GM12878 (cell line): ENCODE data around the gene TRDN. TPM values are rescaled to one million over a fixed set of nuclear protein-coding genes. Genes with fewer than 3 reads are reported as not detected.
"Not testable (repeated sequence)": the region's sequence is repeated elsewhere in the genome, so short reads cannot be mapped to it uniquely, and the experiment has no call there.

ENCODE experiments used
- ATAC-seq: fragments of 200-7000 bp; cut with Tn5 transposase; 3 replicates; pipeline ENCODE4 v1.9.1; 2020; ENCODE audit warnings: mild to moderate bottlenecking, moderate library complexity
- BruUV-seq: library from RNA; stranded (reverse); fragments of 400-500 nt; replicated peaks from 2 replicates; lab custom pipeline; 2021; lab: Mats Ljungman, UMichigan
- CTCF ChIA-PET: fragments of 300-600 bp; sonication (Branson Sonifier 250); formaldehyde crosslinking; extraction: SDS; loops from one replicate; lab custom pipeline; 2021; ENCODE audit warnings: inconsistent platforms; lab: Yijun Ruan, JAX
- POLR2A ChIA-PET: fragments of 350-600 bp; formaldehyde crosslinking; extraction: SDS; loops from one replicate; lab custom pipeline; 2021; ENCODE audit warnings: inconsistent platforms; lab: Charles Lee
- RAD21 ChIA-PET: fragments of 300-600 bp; sonication (Branson Sonifier 250); formaldehyde crosslinking; loops from one replicate; lab custom pipeline; 2023; ENCODE audit warnings: antibody characterized with exemption; ENCODE audit not compliant: unreplicated experiment; lab: Charles Lee
- SMC1A ChIA-PET: fragments of 300-600 bp; sonication (Branson Sonifier 250); formaldehyde crosslinking; loops from one replicate; lab custom pipeline; 2023; ENCODE audit not compliant: unreplicated experiment, uncharacterized antibody; lab: Charles Lee
- DNase-seq: peaks from one replicate; pipeline ENCODE4 v3.0.0-alpha.2; 2011; ENCODE audit warnings: low read depth, low spot score
- FAIRE-seq: peaks from 3 replicates; lab custom pipeline; 2011; peaks lifted over from hg19 to GRCh38; lab: Jason Lieb, UNC
- H2AFZ ChIP-seq: 2 replicates; pipeline ENCODE4 v1.6.0; 2011; ENCODE audit warnings: low read depth, low read length, control low read depth; ENCODE audit not compliant: control insufficient read depth
- H3K27ac ChIP-seq: 2 replicates; pipeline ENCODE4 v1.5.1; 2011; ENCODE audit warnings: control low read depth; ENCODE audit not compliant: control insufficient read depth, insufficient read depth
- H3K27me3 ChIP-seq, 2 experiments: replicated peaks in 1 of 2; 2 replicates each; pipeline versions ENCODE4 v1.6.0 to v1.6.1; 2011; ENCODE audit warnings: low read length in 1 of 2; ENCODE audit not compliant: control insufficient read depth in 2 of 2, insufficient read depth in 2 of 2
- H3K36me3 ChIP-seq, 2 experiments: 2 replicates each; pipeline ENCODE4 v1.5.1; 2011; ENCODE audit warnings: low read length in 1 of 2; ENCODE audit not compliant: control insufficient read depth in 2 of 2, insufficient read depth in 2 of 2
- H3K4me1 ChIP-seq: 2 replicates; pipeline ENCODE4 v1.6.1; 2011; ENCODE audit warnings: mild to moderate bottlenecking, low read length, moderate library complexity, mixed read lengths; ENCODE audit not compliant: control insufficient read depth, insufficient read depth
- H3K4me2 ChIP-seq: 2 replicates; pipeline ENCODE4 v1.6.0; 2011; ENCODE audit warnings: control low read depth; ENCODE audit not compliant: control insufficient read depth, insufficient read depth
- H3K4me3 ChIP-seq: fragments of 200-600 bp; sonication (generic); 2 replicates; pipeline ENCODE4 v1.5.1; 2016
- H3K79me2 ChIP-seq: 2 replicates; pipeline ENCODE4 v1.6.0; 2011; ENCODE audit warnings: low read length; ENCODE audit not compliant: control insufficient read depth, insufficient read depth
- H3K9ac ChIP-seq: 2 replicates; pipeline ENCODE4 v1.8.0; 2011; ENCODE audit warnings: low read length, control low read depth, mixed read lengths; ENCODE audit not compliant: control insufficient read depth, insufficient read depth
- H3K9me3 ChIP-seq: replicated peaks from 3 replicates; pipeline ENCODE4 v1.5.1; 2011; ENCODE audit warnings: mild to moderate bottlenecking, low read length; ENCODE audit not compliant: control insufficient read depth, insufficient read depth
- H4K20me1 ChIP-seq: 2 replicates; pipeline ENCODE4 v1.6.0; 2011; ENCODE audit not compliant: control insufficient read depth, insufficient read depth
- CHD2 ChIP-seq: IDR thresholded peaks from 2 replicates; pipeline ENCODE4 v1.6.1; 2011; ENCODE audit warnings: low read depth, low read length, improper control_type of control experiment, borderline replicate concordance
- JUND ChIP-seq: IDR thresholded peaks from 2 replicates; pipeline ENCODE4 v1.6.1; 2012; ENCODE audit warnings: low read depth, mild to moderate bottlenecking, low read length, improper control_type of control experiment, moderate library complexity
- NBN ChIP-seq: fragments of 450-650 bp; IDR thresholded peaks from 2 replicates; pipeline ENCODE4 v1.6.1; 2016
- SPI1 ChIP-seq: IDR thresholded peaks from 2 replicates; pipeline ENCODE4 v1.6.1; 2011; ENCODE audit warnings: low read depth, mild to moderate bottlenecking, low read length, moderate library complexity, borderline replicate concordance; ENCODE audit not compliant: insufficient read depth
- ZBED1 ChIP-seq: IDR thresholded peaks from 2 replicates; pipeline ENCODE4 v1.6.1; 2016; ENCODE audit warnings: borderline replicate concordance
- WGBS: methylation state at CpG from one replicate; pipeline ENCODE4 v1.1.6; 2016; ENCODE audit warnings: low lambda C conversion rate; ENCODE audit not compliant: insufficient replicate concordance, insufficient coverage; ENCODE audit errors: missing lambda C conversion rate; 5-methylcytosine and 5-hydroxymethylcytosine counted together
- in situ Hi-C: fragments of 300-500 bp; cut with MboI; formaldehyde crosslinking; loops from 9 replicates; pipeline ENCODE4 v1.14.3; 2018; ENCODE audit warnings: mixed read lengths
- intact Hi-C: fragments of 100-400 bp; cut with micrococcal nuclease; formaldehyde crosslinking; loops from one replicate; pipeline ENCODE4 v1.14.2; 2022; ENCODE audit not compliant: unreplicated experiment
- polyA plus RNA-seq, 11 experiments: library from polyadenylated mRNA; depleted of rRNA in 4 of 11; unstranded in 6 of 11; stranded (reverse) in 5 of 11; fragments of >200 nt; fragmentation: Nextera tagmentation in 4 of 11; fragmentation: Illumina TruSeq in 1 of 11; extraction: Ambion mirVana in 4 of 11; extraction: Trizol in 1 of 11; gene quantifications; 1 replicate in 1 of 11; 2 replicates in 10 of 11; pipeline versions ENCODE4 v1.2.1 to v1.2.3, GENCODE V29; 2011 to 2016; ENCODE audit warnings: inconsistent platforms in 2 of 11, missing spikeins in 2 of 11, low read depth in 1 of 11
- total RNA-seq, 4 experiments: library from RNA; depleted of rRNA in 3 of 4; stranded (reverse); fragments of >200 nt in 3 of 4; fragmentation: Illumina TruSeq in 1 of 4; extraction: Trizol in 1 of 4; gene quantifications; 2 replicates each; pipeline versions ENCODE4 v1.2.1 to v1.2.3, GENCODE V29; 2013 to 2021
- TF ChIP-seq, protein P1 (sequence below): IDR thresholded peaks from 2 replicates; pipeline ENCODE4 v1.6.1; 2011; ENCODE audit warnings: low read depth, low read length, improper control_type of control experiment, borderline replicate concordance
- TF ChIP-seq, protein P2 (sequence below): IDR thresholded peaks from 2 replicates; pipeline ENCODE4 v1.6.1; 2012; ENCODE audit warnings: low read length, inconsistent platforms

The TRDN gene
- total and polyA plus RNA-seq, 10 of the 15 experiments (the other 5 are each of a cell fraction or from before 2014, with no cell fraction given) = not detected

DNA sequence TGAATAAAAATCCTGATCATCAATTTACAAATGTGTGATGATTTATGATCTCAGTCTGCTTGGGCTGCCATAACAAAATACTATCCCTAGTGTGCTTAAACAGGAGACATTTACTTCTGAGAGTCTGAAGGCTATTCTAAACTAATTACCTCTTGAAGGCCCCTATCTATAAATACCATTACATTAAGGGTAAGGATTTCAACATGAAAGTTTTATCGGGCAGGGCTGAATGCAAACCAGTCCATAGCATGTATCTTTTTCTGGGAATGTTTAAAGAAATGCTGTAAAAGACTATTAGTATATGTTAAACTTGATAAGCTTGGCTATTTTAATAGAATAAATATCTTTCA is 48.2 kb downstream of the TRDN start:
- FAIRE-seq = no peak
- no TSS peak for BruUV-seq
- no peak overlapping the region for H2AFZ ChIP-seq
- no peak overlapping the region for H3K9ac ChIP-seq
- DNase-seq = no peak
- H3K79me2 ChIP-seq = no peaks in the 10 kb centered on the region
- no peak overlapping the region for H3K27ac ChIP-seq
- CTCF ChIA-PET = no interaction called here
- no peak overlapping the region for H3K4me2 ChIP-seq
- no peaks in the 10 kb centered on the region for H4K20me1 ChIP-seq
- H3K36me3 ChIP-seq = no peaks in the 10 kb centered on the region
- no peaks in the 10 kb centered on the region for H3K9me3 ChIP-seq
- POLR2A ChIA-PET = no interaction called here
- 37% methylated on average over 1 of the region's 1 CpG for WGBS
- SMC1A ChIA-PET = no interaction called here
- no peaks in the 10 kb centered on the region for H3K27me3 ChIP-seq
- no peak overlapping the region for H3K4me3 ChIP-seq
- in situ Hi-C loops = no loop called here
- intact Hi-C loops = no loop called here
- RAD21 ChIA-PET = no interaction called here
- no peaks in the 10 kb centered on the region for H3K4me1 ChIP-seq
- no peak for ATAC-seq
- TF ChIP-seq ZBED1 = no peak
- no peak for TF ChIP-seq JUND
- no peak for TF ChIP-seq SPI1

DNA sequence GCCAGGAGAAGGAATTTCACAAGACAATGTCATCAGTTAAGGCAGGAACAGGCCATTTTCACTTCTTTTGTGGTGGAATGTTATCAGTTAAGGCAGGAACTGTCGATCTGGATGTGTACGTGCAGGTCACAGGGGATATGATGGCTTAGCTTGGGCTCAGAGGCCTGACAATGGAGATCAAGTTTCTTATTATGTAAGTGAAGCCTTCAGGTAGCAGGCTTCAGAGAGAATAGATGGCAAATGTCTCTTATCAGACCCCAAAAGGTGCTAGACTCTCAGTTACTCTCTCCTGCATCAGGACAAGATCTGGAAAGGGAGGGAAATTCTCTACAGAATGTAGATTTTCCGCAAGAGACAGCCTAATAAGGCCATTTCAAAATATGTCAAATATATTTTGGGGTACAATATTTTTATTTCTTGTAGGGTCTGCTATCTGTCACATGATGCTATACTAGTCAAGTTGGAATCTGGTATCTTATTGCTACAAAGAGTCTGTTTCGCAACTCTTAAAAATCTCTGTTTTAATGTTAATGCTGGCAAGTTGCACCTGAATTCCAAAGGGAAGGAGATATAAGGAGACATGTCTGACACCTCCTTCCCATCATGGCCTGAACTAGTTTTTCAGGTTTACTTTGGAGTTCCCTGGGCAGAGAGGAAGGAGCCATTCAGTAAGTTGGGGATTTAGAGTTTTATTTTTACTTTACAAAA is 48.8 kb downstream of the TRDN start:
- TF ChIP-seq, protein P1, sequence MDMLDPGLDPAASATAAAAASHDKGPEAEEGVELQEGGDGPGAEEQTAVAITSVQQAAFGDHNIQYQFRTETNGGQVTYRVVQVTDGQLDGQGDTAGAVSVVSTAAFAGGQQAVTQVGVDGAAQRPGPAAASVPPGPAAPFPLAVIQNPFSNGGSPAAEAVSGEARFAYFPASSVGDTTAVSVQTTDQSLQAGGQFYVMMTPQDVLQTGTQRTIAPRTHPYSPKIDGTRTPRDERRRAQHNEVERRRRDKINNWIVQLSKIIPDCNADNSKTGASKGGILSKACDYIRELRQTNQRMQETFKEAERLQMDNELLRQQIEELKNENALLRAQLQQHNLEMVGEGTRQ = no peak
- TF ChIP-seq CHD2 = no peak
- TF ChIP-seq, protein P2, sequence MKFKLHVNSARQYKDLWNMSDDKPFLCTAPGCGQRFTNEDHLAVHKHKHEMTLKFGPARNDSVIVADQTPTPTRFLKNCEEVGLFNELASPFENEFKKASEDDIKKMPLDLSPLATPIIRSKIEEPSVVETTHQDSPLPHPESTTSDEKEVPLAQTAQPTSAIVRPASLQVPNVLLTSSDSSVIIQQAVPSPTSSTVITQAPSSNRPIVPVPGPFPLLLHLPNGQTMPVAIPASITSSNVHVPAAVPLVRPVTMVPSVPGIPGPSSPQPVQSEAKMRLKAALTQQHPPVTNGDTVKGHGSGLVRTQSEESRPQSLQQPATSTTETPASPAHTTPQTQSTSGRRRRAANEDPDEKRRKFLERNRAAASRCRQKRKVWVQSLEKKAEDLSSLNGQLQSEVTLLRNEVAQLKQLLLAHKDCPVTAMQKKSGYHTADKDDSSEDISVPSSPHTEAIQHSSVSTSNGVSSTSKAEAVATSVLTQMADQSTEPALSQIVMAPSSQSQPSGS = no peak
- no peak for TF ChIP-seq NBN
- CTCF ChIA-PET = no interaction called here
- POLR2A ChIA-PET = no interaction called here
- Histone ChIP-seq H3K27ac (no peak overlapping the region), H4K20me1 (no peaks in the 10 kb centered on the region), H3K9ac (no peak overlapping the region), H3K9me3 (no peaks in the 10 kb centered on the region), H2AFZ (no peak overlapping the region), H3K27me3 (no peaks in the 10 kb centered on the region), H3K36me3 (no peaks in the 10 kb centered on the region), H3K4me3 (no peak overlapping the region), H3K4me2 (no peak overlapping the region), H3K79me2 (no peaks in the 10 kb centered on the region), H3K4me1 (no peaks in the 10 kb centered on the region)
- intact Hi-C loops = no loop called here
- 37% methylated on average over 4 of the region's 4 CpGs for WGBS
- no peak for FAIRE-seq
- SMC1A ChIA-PET = no interaction called here
- no TSS peak for BruUV-seq
- in situ Hi-C loops = no loop called here
- RAD21 ChIA-PET = no interaction called here
- no peak for DNase-seq
- ATAC-seq = no peak

DNA sequence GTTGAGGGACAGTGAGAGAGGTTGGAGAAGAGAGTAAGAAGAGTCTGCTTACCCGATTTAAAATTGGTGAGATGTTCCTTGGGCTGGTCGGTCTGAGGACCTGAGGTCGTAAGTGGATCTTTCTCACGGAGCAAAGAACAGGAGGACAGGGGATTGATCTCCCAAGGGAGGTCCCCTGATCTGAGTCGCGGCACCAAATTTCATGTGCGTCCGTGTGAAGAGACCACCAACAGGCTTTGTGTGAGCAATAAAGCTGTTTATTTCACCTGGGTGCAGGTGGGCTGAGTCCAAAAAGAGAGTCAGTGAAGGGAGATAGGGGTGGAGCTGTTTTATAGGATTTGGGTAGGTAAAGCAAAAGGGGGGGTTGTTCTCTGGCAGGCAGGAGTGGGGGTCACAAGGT is 49.3 kb downstream of the TRDN start:
- CTCF ChIA-PET, intact Hi-C loops, H3K4me2 ChIP-seq, FAIRE-seq, H3K79me2 ChIP-seq, H4K20me1 ChIP-seq, H2AFZ ChIP-seq, SMC1A ChIA-PET, H3K4me1 ChIP-seq, H3K9me3 ChIP-seq, RAD21 ChIA-PET, in situ Hi-C loops, POLR2A ChIA-PET, DNase-seq, H3K36me3 ChIP-seq, ATAC-seq, BruUV-seq, H3K9ac ChIP-seq, H3K4me3 ChIP-seq, H3K27me3 ChIP-seq, H3K27ac ChIP-seq: not testable (repeated sequence)
- 59% methylated on average over 7 of the region's 8 CpGs for WGBS
